Choroid plexus epithelial cell (primary cell): Measurements from ENCODE around the gene EXOSC2.
A peak's percentile ranks its signal among the peaks of the same experiment; 100 is the strongest.

ENCODE experiments used
- DNase-seq: peaks from one replicate; pipeline ENCODE4 v3.0.0-alpha.2; 2010; ENCODE audit warnings: low read depth
- H3K4me3 ChIP-seq: 2 replicates; pipeline ENCODE4 v1.5.1; 2011; ENCODE audit warnings: low read depth, mild to moderate bottlenecking, control low read depth, low read length, moderate library complexity
- CTCF ChIP-seq: conservative IDR thresholded peaks from 2 replicates; pipeline ENCODE4 v1.5.1; 2011; ENCODE audit warnings: low read depth, mild to moderate bottlenecking, control low read depth, inconsistent platforms, low read length, moderate library complexity

Gene EXOSC2

GRCh38 chr9:130745210-130745800 is 51.7 kb downstream of the EXOSC2 start:
- H3K4me3 ChIP-seq = no peak overlapping the region
- no peak for TF ChIP-seq CTCF
- peak; percentile 70 for DNase-seq

- TF ChIP-seq CTCF = no peak
- H3K4me3 ChIP-seq = no peak overlapping the region
- peak; percentile 27 for DNase-seq
Observed at GRCh38 chr9:130745829-130746228, 52.2 kb downstream of the EXOSC2 start.

- no peak for TF ChIP-seq CTCF
- H3K4me3 ChIP-seq = no peak overlapping the region
- no peak for DNase-seq
Observed at GRCh38 chr9:130746434-130747212, 53.0 kb downstream of the EXOSC2 start.

- H3K4me3 ChIP-seq = no peak overlapping the region
- TF ChIP-seq CTCF = no peak
- DNase-seq = no peak
Observed at GRCh38 chr9:130751631-130752355, 58.2 kb downstream of the EXOSC2 start.
